Endodermal cell (in vitro differentiated cells): Measurements from ENCODE around the gene PRPSAP2. TPM values are rescaled to one million over a fixed set of nuclear protein-coding genes. Genes with fewer than 3 reads are reported as not detected.
A peak's percentile ranks its signal among the peaks of the same experiment; 100 is the strongest.

Experiments
- DNase-seq: peaks from one replicate; pipeline ENCODE4 v3.0.0-alpha.2; 2017
- H3K27ac ChIP-seq: 2 replicates; pipeline ENCODE4 v1.5.1; 2013; ENCODE audit warnings: mild to moderate bottlenecking, low read depth, low read length, moderate library complexity
- H3K27me3 ChIP-seq: 2 replicates; pipeline ENCODE4 v1.6.1; 2013; ENCODE audit warnings: mild to moderate bottlenecking, low read length, moderate library complexity; ENCODE audit not compliant: insufficient read depth, control insufficient read depth, poor library complexity, severe bottlenecking
- H3K36me3 ChIP-seq: 2 replicates; pipeline ENCODE4 v1.7.0; 2013; ENCODE audit warnings: mild to moderate bottlenecking, low read length, moderate library complexity; ENCODE audit not compliant: control insufficient read depth, insufficient read depth
- H3K4me1 ChIP-seq: one replicate; pipeline ENCODE4 v1.7.0; 2013; ENCODE audit warnings: low read length; ENCODE audit not compliant: control insufficient read depth, insufficient read depth
- H3K4me3 ChIP-seq: 2 replicates; pipeline ENCODE4 v1.5.1; 2013; ENCODE audit warnings: mild to moderate bottlenecking, low read length, moderate library complexity
- H3K9ac ChIP-seq: 2 replicates; pipeline ENCODE4 v1.6.1; 2013; ENCODE audit warnings: mild to moderate bottlenecking, low read length, moderate library complexity; ENCODE audit not compliant: poor library complexity, severe bottlenecking; ENCODE audit errors: extremely low read depth
- H3K9me3 ChIP-seq: 2 replicates; pipeline ENCODE4 v1.6.1; 2013; ENCODE audit warnings: mild to moderate bottlenecking, low read length, moderate library complexity; ENCODE audit not compliant: control insufficient read depth
- H3K27ac Mint-ChIP-seq: 2 replicates; pipeline ENCODE4 v1.8.0; 2020; ENCODE audit warnings: mixed read lengths
- H3K27me3 Mint-ChIP-seq: 2 replicates; pipeline ENCODE4 v1.8.0; 2021; ENCODE audit warnings: mild to moderate bottlenecking, mixed read lengths; ENCODE audit not compliant: insufficient read depth
- H3K36me3 Mint-ChIP-seq: 2 replicates; pipeline ENCODE4 v1.8.0; 2020; ENCODE audit warnings: low read depth, mixed read lengths
- H3K4me1 Mint-ChIP-seq: 2 replicates; pipeline ENCODE4 v1.8.0; 2020; ENCODE audit warnings: mixed read lengths
- H3K4me3 Mint-ChIP-seq: 2 replicates; pipeline ENCODE4 v1.8.0; 2020; ENCODE audit warnings: mild to moderate bottlenecking, moderate library complexity, mixed read lengths
- H3K9me3 Mint-ChIP-seq: 2 replicates; pipeline ENCODE4 v1.8.0; 2020; ENCODE audit warnings: mild to moderate bottlenecking, mixed read lengths
- WGBS, 2 experiments: methylation state at CpG; one replicate each; pipeline versions ENCODE4 v1.1.5 to v1.1.7; 2013; ENCODE audit warnings: missing lambda C conversion rate in 2 of 2, mixed read lengths in 1 of 2; ENCODE audit not compliant: insufficient coverage in 1 of 2, insufficient read length in 1 of 2; 5-methylcytosine and 5-hydroxymethylcytosine counted together
- total RNA-seq, 2 donors: library from RNA; stranded (reverse); fragmentation: NEBNext Ultra II Directional in 1 of 2; extraction: Animal tissue kit (Norgen Biotek cat#: 25700) in 1 of 2; gene quantifications; 2 replicates in 1 of 2; 3 replicates in 1 of 2; pipeline ENCODE4 v1.2.1, GENCODE V29; 2021
- TF ChIP-seq, protein P1 (sequence below): fragments of 200-600 bp; sonication (generic); conservative IDR thresholded peaks from 2 replicates; pipeline ENCODE4 v1.5.0; 2021; ENCODE audit warnings: antibody characterized with exemption, mild to moderate bottlenecking

PRPSAP2 gene
- total RNA-seq, 2 donors from 2014 or later: 51.3 to 57.6 TPM

DNA sequence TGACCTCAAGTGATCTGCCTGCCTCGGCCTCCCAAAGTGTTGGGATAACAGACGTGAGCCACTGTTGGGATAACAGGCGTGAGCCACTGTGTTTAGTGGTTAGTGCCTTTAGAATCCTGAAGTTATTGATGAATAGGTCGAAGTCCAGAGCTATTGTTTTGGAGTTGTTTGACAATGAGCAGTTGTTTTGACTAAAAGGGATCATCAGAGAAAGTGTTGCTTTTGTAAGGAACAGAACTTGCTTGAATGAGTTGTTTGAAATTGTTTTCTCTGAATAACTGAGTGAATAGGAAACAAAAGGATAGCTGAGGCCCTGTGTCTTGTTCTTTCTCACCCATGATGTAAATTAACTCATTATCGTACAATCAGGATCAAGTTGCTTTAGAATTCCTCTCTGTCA, 46.6 kb downstream of the PRPSAP2 start:
- H3K36me3 Mint-ChIP-seq: peaks cover 78% of the 10 kb centered on the region
- no peaks in the 10 kb centered on the region for H3K4me1 ChIP-seq
- WGBS, 2 experiments: 93 to 96% methylated on average over 5 of the region's 5 CpGs
- H3K27ac ChIP-seq: no peak overlapping the region
- peaks cover 59% of the 10 kb centered on the region for H3K36me3 ChIP-seq
- TF ChIP-seq, protein P1, sequence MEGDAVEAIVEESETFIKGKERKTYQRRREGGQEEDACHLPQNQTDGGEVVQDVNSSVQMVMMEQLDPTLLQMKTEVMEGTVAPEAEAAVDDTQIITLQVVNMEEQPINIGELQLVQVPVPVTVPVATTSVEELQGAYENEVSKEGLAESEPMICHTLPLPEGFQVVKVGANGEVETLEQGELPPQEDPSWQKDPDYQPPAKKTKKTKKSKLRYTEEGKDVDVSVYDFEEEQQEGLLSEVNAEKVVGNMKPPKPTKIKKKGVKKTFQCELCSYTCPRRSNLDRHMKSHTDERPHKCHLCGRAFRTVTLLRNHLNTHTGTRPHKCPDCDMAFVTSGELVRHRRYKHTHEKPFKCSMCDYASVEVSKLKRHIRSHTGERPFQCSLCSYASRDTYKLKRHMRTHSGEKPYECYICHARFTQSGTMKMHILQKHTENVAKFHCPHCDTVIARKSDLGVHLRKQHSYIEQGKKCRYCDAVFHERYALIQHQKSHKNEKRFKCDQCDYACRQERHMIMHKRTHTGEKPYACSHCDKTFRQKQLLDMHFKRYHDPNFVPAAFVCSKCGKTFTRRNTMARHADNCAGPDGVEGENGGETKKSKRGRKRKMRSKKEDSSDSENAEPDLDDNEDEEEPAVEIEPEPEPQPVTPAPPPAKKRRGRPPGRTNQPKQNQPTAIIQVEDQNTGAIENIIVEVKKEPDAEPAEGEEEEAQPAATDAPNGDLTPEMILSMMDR: no peak
- no peak overlapping the region for H3K4me3 Mint-ChIP-seq
- H3K4me3 ChIP-seq: no peak overlapping the region
- peaks cover 4% of the 10 kb centered on the region for H3K4me1 Mint-ChIP-seq
- no peak overlapping the region for H3K27ac Mint-ChIP-seq
- H3K27me3 Mint-ChIP-seq: no peaks in the 10 kb centered on the region
- peaks cover 7% of the 10 kb centered on the region for H3K9me3 ChIP-seq
- peaks cover under 1% of the 10 kb centered on the region for H3K9me3 Mint-ChIP-seq
- no peaks in the 10 kb centered on the region for H3K27me3 ChIP-seq
- H3K9ac ChIP-seq: no peak overlapping the region
- DNase-seq: no peak

DNA sequence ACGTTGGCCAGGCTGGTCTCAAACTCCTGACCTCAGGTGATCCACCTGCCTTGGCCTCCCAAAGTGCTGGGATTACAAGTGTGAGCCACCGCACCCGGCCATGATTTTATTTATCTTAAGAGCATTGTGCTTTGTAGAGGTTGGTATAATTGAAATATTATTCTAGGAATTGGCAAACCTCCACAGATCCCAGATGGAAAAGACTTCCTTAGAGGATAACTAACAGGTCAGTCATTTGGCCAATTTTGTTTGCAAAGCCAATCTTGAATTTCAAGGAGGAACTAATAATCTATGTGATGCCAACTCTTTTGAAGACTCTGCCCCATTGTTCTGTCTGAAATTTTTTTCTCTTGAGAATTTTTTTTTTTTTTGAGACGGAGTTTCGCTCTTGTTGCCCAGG, 47.3 kb downstream of the PRPSAP2 start:
- Histone ChIP-seq H3K36me3 (peaks cover 59% of the 10 kb centered on the region), H3K27me3 (no peaks in the 10 kb centered on the region), H3K27ac (no peak overlapping the region), H3K9ac (no peak overlapping the region), H3K9me3 (peaks cover 7% of the 10 kb centered on the region), H3K4me1 (no peaks in the 10 kb centered on the region), H3K4me3 (no peak overlapping the region)
- no peak for DNase-seq
- Mint-ChIP-seq H3K4me3 (no peak overlapping the region), H3K36me3 (peaks cover 78% of the 10 kb centered on the region), H3K27me3 (no peaks in the 10 kb centered on the region), H3K4me1 (peaks cover 5% of the 10 kb centered on the region), H3K27ac (no peak overlapping the region), H3K9me3 (no peaks in the 10 kb centered on the region)
- TF ChIP-seq, protein P1: no peak
- WGBS, 2 experiments: 88 to 100% methylated on average over 3 to 5 of the region's 5 CpGs

DNA sequence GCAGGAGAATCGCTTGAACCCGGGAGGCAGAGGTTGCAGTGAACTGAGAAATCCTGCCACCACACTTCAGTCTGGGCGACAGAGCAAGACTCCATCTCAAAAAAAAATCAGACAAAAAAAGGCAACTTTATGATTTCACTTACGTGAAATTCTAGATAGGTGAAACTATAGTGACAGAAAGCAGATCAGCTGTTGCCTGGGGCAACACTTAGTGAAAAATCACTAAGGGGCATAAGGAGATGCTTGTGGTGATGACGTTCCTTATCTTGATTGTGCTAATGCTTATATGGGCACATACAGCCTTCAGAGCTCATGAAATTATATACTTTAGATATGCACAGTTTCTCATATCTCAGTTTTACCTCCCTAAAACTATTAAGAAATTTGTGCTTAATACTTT, 52.4 kb downstream of the PRPSAP2 start:
- WGBS, 2 experiments: 94 to 100% methylated on average over 1 to 5 of the region's 5 CpGs
- no peak for DNase-seq
- H3K36me3 Mint-ChIP-seq: peaks cover 78% of the 10 kb centered on the region
- H3K27ac Mint-ChIP-seq: peak overlapping the region; percentile 48
- no peak overlapping the region for H3K27ac ChIP-seq
- TF ChIP-seq, protein P1: no peak
- peaks cover 18% of the 10 kb centered on the region for H3K9me3 ChIP-seq
- H3K9ac ChIP-seq: no peak overlapping the region
- peaks cover 5% of the 10 kb centered on the region for H3K9me3 Mint-ChIP-seq
- H3K4me3 Mint-ChIP-seq: no peak overlapping the region
- no peak overlapping the region for H3K4me3 ChIP-seq
- peaks cover 76% of the 10 kb centered on the region for H3K36me3 ChIP-seq
- peaks cover 12% of the 10 kb centered on the region for H3K4me1 Mint-ChIP-seq
- H3K27me3 ChIP-seq: no peaks in the 10 kb centered on the region
- H3K4me1 ChIP-seq: peaks cover 2% of the 10 kb centered on the region
- no peaks in the 10 kb centered on the region for H3K27me3 Mint-ChIP-seq
